ENCODE data around the gene ZNF469.
"Not testable (repeated sequence)": the region's sequence is repeated elsewhere in the genome, so short reads cannot be mapped to it uniquely, and the experiment has no call there.

ZNF469 gene

GRCh38 chr16:88358023-88358420, 24.7 kb upstream of the ZNF469 start:
- no peak for DNase-seq (ENCODE audit: low read depth in 2 of 2)

- DNase-seq (ENCODE audit: low read depth in 2 of 2): no peak
These were observed 23.8 kb upstream of the ZNF469 start for GRCh38 chr16:88359008-88359407.

- DNase-seq (ENCODE audit: low read depth in 2 of 2): not testable (repeated sequence)
These were observed 22.4 kb upstream of the ZNF469 start for GRCh38 chr16:88360401-88360800.

- no peak for DNase-seq (ENCODE audit: low read depth in 2 of 2)
These were observed 21.8 kb upstream of the ZNF469 start for GRCh38 chr16:88360999-88361398.

- DNase-seq (ENCODE audit: low read depth in 2 of 2): no peak
These were observed 21.0 kb upstream of the ZNF469 start for GRCh38 chr16:88361775-88362174.

GRCh38 chr16:88363239-88363891, 19.4 kb upstream of the ZNF469 start:
- DNase-seq (ENCODE audit: low read depth in 2 of 2): no peak

GRCh38 chr16:88365244-88365865, 17.4 kb upstream of the ZNF469 start:
- DNase-seq (ENCODE audit: low read depth in 2 of 2): no peak

GRCh38 chr16:88366032-88366703, 16.6 kb upstream of the ZNF469 start:
- no peak for DNase-seq (ENCODE audit: low read depth in 2 of 2)

- DNase-seq (ENCODE audit: low read depth in 2 of 2): no peak
These were observed 16.1 kb upstream of the ZNF469 start for GRCh38 chr16:88366704-88367047.

- DNase-seq (ENCODE audit: low read depth in 2 of 2): no peak
These were observed 15.2 kb upstream of the ZNF469 start for GRCh38 chr16:88367560-88367959.

- no peak for DNase-seq (ENCODE audit: low read depth in 2 of 2)
These were observed 14.7 kb upstream of the ZNF469 start for GRCh38 chr16:88368036-88368435.

GRCh38 chr16:88368994-88369393, 13.8 kb upstream of the ZNF469 start:
- no peak for DNase-seq (ENCODE audit: low read depth in 2 of 2)

- DNase-seq (ENCODE audit: low read depth in 2 of 2): no peak
These were observed 13.2 kb upstream of the ZNF469 start for GRCh38 chr16:88369447-88370008.

- no peak for DNase-seq (ENCODE audit: low read depth in 2 of 2)
These were observed 12.4 kb upstream of the ZNF469 start for GRCh38 chr16:88370365-88370764.

GRCh38 chr16:88372522-88372921, 10.2 kb upstream of the ZNF469 start:
- DNase-seq (ENCODE audit: low read depth in 2 of 2): no peak

GRCh38 chr16:88373211-88373610, 9.5 kb upstream of the ZNF469 start:
- no peak for DNase-seq (ENCODE audit: low read depth in 2 of 2)

GRCh38 chr16:88373927-88374492, 8.7 kb upstream of the ZNF469 start:
- DNase-seq (ENCODE audit: low read depth in 2 of 2): no peak

GRCh38 chr16:88374736-88375135, 8.0 kb upstream of the ZNF469 start:
- no peak for DNase-seq (ENCODE audit: low read depth in 2 of 2)

GRCh38 chr16:88375236-88375975, 7.4 kb upstream of the ZNF469 start:
- DNase-seq (ENCODE audit: low read depth in 2 of 2): no peak

GRCh38 chr16:88375996-88376834, 6.5 kb upstream of the ZNF469 start:
- DNase-seq (ENCODE audit: low read depth in 2 of 2): no peak
